ENCODE results near the gene GPRIN3. TPM values are rescaled to one million over a fixed set of nuclear protein-coding genes. Genes with fewer than 3 reads are reported as not detected.

Gene GPRIN3
- under 0.01 TPM in 1 of 2 replicates, not detected in the other for total RNA-seq

DNA sequence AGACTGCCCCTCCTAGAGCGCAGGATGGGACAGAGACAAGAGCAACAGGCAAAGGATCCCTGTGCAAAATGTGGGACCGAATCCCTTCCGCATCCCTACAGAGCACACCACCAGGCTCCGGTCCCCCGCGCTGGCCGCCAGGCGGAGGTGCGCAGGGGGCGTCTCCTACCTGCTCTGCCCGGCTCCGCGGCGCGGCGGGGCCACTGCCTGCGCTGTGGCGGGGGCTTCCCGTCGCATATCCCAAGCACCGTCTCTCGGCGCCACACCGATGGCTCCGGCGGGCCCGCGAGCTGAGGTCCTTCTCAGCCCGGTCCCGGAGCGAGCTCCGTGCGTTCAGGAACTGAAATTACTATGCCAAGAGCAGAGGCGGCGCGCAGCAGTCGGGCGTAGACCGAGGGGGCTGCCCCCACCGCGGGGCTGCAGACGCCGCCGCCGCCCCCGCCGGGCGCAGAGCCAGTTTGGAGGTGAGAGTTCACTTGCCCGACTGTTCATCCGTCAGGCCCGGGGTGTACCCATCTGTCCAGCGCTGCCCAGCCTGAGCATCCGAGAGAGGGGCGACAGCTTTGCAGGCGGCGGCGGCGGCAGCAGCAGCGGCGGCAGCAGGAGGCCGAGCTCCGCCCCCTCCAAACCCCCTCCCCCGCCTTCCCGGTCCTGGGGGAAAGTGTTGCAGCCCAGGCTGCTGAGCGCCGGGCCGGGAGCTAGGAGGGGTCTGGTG, at the start of gene GPRIN3:
GPRIN3 (minus strand) TSS at position 355 of the 715 bp plus-strand sequence. CDS start 57,690 bp downstream, outside the sequence.

Other genes with a start within 250 kb of the GPRIN3 start
- gene TIGD2, start 196.3 kb downstream of the GPRIN3 start, total RNA-seq, result 6.4 and 9.6 TPM in 2 replicates